Liver (tissue), 9 donors: ENCODE data around the gene SERPING1. TPM values are rescaled to one million over a fixed set of nuclear protein-coding genes. Genes with fewer than 3 reads are reported as not detected.

ENCODE experiments used
- DNase-seq: peaks from one replicate; pipeline ENCODE4 v3.0.0-alpha.2; 2017; ENCODE audit warnings: low spot score
- H3K27ac ChIP-seq, 2 donors: one replicate each; pipeline ENCODE4 v1.7.0; 2013; ENCODE audit warnings: inconsistent platforms in 2 of 2, low read length in 2 of 2, control low read depth in 1 of 2, low read depth in 1 of 2, mild to moderate bottlenecking in 1 of 2
- H3K27me3 ChIP-seq, 4 donors: one replicate each; pipeline versions ENCODE4 v1.6.1 to v1.7.0; 2013; ENCODE audit warnings: low read length in 3 of 4, inconsistent platforms in 1 of 4, mild to moderate bottlenecking in 1 of 4, moderate library complexity in 1 of 4; ENCODE audit not compliant: control insufficient read depth in 4 of 4, insufficient read depth in 4 of 4
- H3K36me3 ChIP-seq, 4 donors: one replicate each; pipeline versions ENCODE4 v1.6.1 to v1.7.0; 2013; ENCODE audit warnings: low read length in 3 of 4, mild to moderate bottlenecking in 3 of 4, low read depth in 1 of 4, moderate library complexity in 1 of 4; ENCODE audit not compliant: control insufficient read depth in 4 of 4, insufficient read depth in 3 of 4
- H3K4me1 ChIP-seq, 4 donors: one replicate each; pipeline versions ENCODE4 v1.6.1 to v1.7.0; 2013; ENCODE audit warnings: low read length in 3 of 4, mild to moderate bottlenecking in 3 of 4, moderate library complexity in 1 of 4; ENCODE audit not compliant: control insufficient read depth in 4 of 4, insufficient read depth in 4 of 4
- H3K4me3 ChIP-seq, 3 donors: one replicate each; pipeline versions ENCODE4 v1.6.1 to v1.7.0; 2013; ENCODE audit warnings: low read length in 3 of 3, control low read depth in 1 of 3, low read depth in 1 of 3, mild to moderate bottlenecking in 1 of 3
- H3K9ac ChIP-seq, 2 donors: one replicate each; pipeline ENCODE4 v1.7.0; 2013; ENCODE audit warnings: low read length in 2 of 2, mild to moderate bottlenecking in 2 of 2, moderate library complexity in 2 of 2, control low read depth in 1 of 2, low read depth in 1 of 2
- H3K9me3 ChIP-seq, 4 donors: one replicate each; pipeline versions ENCODE4 v1.6.1 to v1.7.0; 2013; ENCODE audit warnings: low read length in 3 of 4; ENCODE audit not compliant: control insufficient read depth in 4 of 4
- ATF3 ChIP-seq: IDR thresholded peaks from 2 replicates; pipeline ENCODE4 v1.6.1; 2016; ENCODE audit warnings: antibody characterized with exemption
- CTCF ChIP-seq: fragments of 150-350 bp; IDR thresholded peaks from 2 replicates; pipeline ENCODE4 v1.5.1; 2017; ENCODE audit warnings: improper control_type of control experiment, low read depth, low read length; ENCODE audit not compliant: missing input control
- EGR1 ChIP-seq, 2 donors: IDR thresholded peaks; 2 replicates each; pipeline ENCODE4 v1.6.1; 2016 to 2018; ENCODE audit warnings: antibody characterized with exemption in 2 of 2, low read depth in 2 of 2
- FOXA1 ChIP-seq: IDR thresholded peaks from 2 replicates; pipeline ENCODE4 v1.6.1; 2016; ENCODE audit warnings: antibody characterized with exemption
- FOXA2 ChIP-seq: IDR thresholded peaks from 2 replicates; pipeline ENCODE4 v1.6.1; 2016; ENCODE audit warnings: antibody characterized with exemption
- GABPA ChIP-seq, 2 donors: IDR thresholded peaks in 1 of 2; conservative IDR thresholded peaks in 1 of 2; 2 replicates each; pipeline ENCODE4 v1.6.1; 2016; ENCODE audit warnings: antibody characterized with exemption in 2 of 2, mild to moderate bottlenecking in 1 of 2, moderate library complexity in 1 of 2
- HNF4A ChIP-seq, 2 donors: conservative IDR thresholded peaks; 2 replicates each; pipeline ENCODE4 v1.6.1; 2016; ENCODE audit warnings: antibody characterized with exemption in 2 of 2, mild to moderate bottlenecking in 2 of 2
- HNF4G ChIP-seq: IDR thresholded peaks from 2 replicates; pipeline ENCODE4 v1.6.1; 2016; ENCODE audit warnings: antibody characterized with exemption
- JUND ChIP-seq, 2 donors: IDR thresholded peaks; 2 replicates each; pipeline ENCODE4 v1.6.1; 2016; ENCODE audit warnings: antibody characterized with exemption in 2 of 2
- MAX ChIP-seq: IDR thresholded peaks from 2 replicates; pipeline ENCODE4 v1.6.1; 2016; ENCODE audit warnings: antibody characterized with exemption
- NR2F2 ChIP-seq: IDR thresholded peaks from 2 replicates; pipeline ENCODE4 v1.6.1; 2016; ENCODE audit warnings: antibody characterized with exemption
- RAD21 ChIP-seq, 2 donors: IDR thresholded peaks; 2 replicates each; pipeline ENCODE4 v1.6.1; 2016; ENCODE audit warnings: antibody characterized with exemption in 2 of 2, mild to moderate bottlenecking in 2 of 2
- REST ChIP-seq: IDR thresholded peaks from 2 replicates; pipeline ENCODE4 v1.6.1; 2016; ENCODE audit warnings: antibody characterized with exemption, mild to moderate bottlenecking
- RXRA ChIP-seq, 2 donors: IDR thresholded peaks; 2 replicates each; pipeline ENCODE4 v1.6.1; 2017 to 2018; ENCODE audit warnings: antibody characterized with exemption in 2 of 2, mild to moderate bottlenecking in 1 of 2
- SP1 ChIP-seq: IDR thresholded peaks from 2 replicates; pipeline ENCODE4 v1.6.1; 2018; ENCODE audit warnings: antibody characterized with exemption, mild to moderate bottlenecking
- TAF1 ChIP-seq: conservative IDR thresholded peaks from 2 replicates; pipeline ENCODE4 v1.6.1; 2016; ENCODE audit warnings: antibody characterized with exemption, mild to moderate bottlenecking
- YY1 ChIP-seq: IDR thresholded peaks from 2 replicates; pipeline ENCODE4 v1.6.1; 2016; ENCODE audit warnings: antibody characterized with exemption, mild to moderate bottlenecking
- ZBTB33 ChIP-seq: IDR thresholded peaks from 2 replicates; pipeline ENCODE4 v1.6.1; 2016; ENCODE audit warnings: antibody characterized with exemption
- WGBS: extraction: QIAGEN DNeasy Blood & Tissue Kit; methylation state at CpG from one replicate; pipeline ENCODE4 v1.1.7; 2013; 5-methylcytosine and 5-hydroxymethylcytosine counted together
- polyA plus RNA-seq, 2 donors: library from polyadenylated mRNA; stranded (reverse) in 1 of 2; unstranded in 1 of 2; fragments of 200-250 nt in 1 of 2; fragments of >200 nt in 1 of 2; fragmentation: Nextera tagmentation in 1 of 2; extraction: Ambion mirVana in 1 of 2; gene quantifications; one replicate each; pipeline versions ENCODE4 v1.2.1 to v1.2.3, GENCODE V29; 2013 to 2015
- total RNA-seq, 2 donors: library from RNA; depleted of rRNA; stranded (reverse); fragments of >200 nt; gene quantifications; one replicate each; pipeline ENCODE4 v1.2.3, GENCODE V29; 2014
- donor health status: healthy.
- donor health status: healthy.
- donor health status: healthy.
- donor health status: healthy.
- donor health status: healthy.

SERPING1 gene
- total and polyA plus RNA-seq, 4 donors, result 235 to 2,911 (median 1,514) TPM

GRCh38 chr11:57567515-57568329, 29.8 kb upstream of the SERPING1 start, which contains the start of gene UBE2L6 (continued):
- no peak for TF ChIP-seq REST

- 36% methylated on average over 6 of the region's 6 CpGs for WGBS
- no peaks in the 10 kb centered on the region for H3K36me3 ChIP-seq
- H3K9ac ChIP-seq, result no peak overlapping the region
- peak; percentile 92 for DNase-seq
- H3K27ac ChIP-seq, result peak overlapping the region; percentile 85 to 90
- no peaks in the 10 kb centered on the region for H3K9me3 ChIP-seq
- H3K4me3 ChIP-seq, result peak overlapping the region; percentile 72 to 97 (median 79)
- H3K4me1 ChIP-seq, result peaks cover 8 to 37% (median 24%) of the 10 kb centered on the region in 4 donors
- no peaks in the 10 kb centered on the region for H3K27me3 ChIP-seq
- peak; percentile 89 to 95 for TF ChIP-seq RAD21 (IDR thresholded peaks at IDR 0.05)
- no peak for TF ChIP-seq FOXA1
- TF ChIP-seq JUND (IDR thresholded peaks at IDR 0.05), result no peak
- no peak for TF ChIP-seq FOXA2
- no peak for TF ChIP-seq REST
- no peak for TF ChIP-seq MAX
- peak in 1 of 2 donors; percentile 28 for TF ChIP-seq RXRA (IDR thresholded peaks at IDR 0.05)
- no peak for TF ChIP-seq YY1
- TF ChIP-seq ATF3, result no peak
- no peak for TF ChIP-seq SP1
- no peak for TF ChIP-seq ZBTB33
- TF ChIP-seq HNF4G, result no peak
- no peak for TF ChIP-seq HNF4A (conservative IDR thresholded peaks at IDR 0.05)
- TF ChIP-seq NR2F2, result no peak
- TF ChIP-seq TAF1, result no peak
- TF ChIP-seq EGR1 (IDR thresholded peaks at IDR 0.05; ENCODE audit: low read depth in 2 of 2), result no peak
- no peak for TF ChIP-seq GABPA (IDR thresholded peaks at IDR 0.05 in 1 of 2, conservative IDR thresholded peaks at IDR 0.05 in 1 of 2)
- TF ChIP-seq CTCF, result peak; percentile 89
These were observed 29.1 kb upstream of the SERPING1 start for GRCh38 chr11:57568330-57568766.
